Progenitor cell of endocrine pancreas (in vitro differentiated cells): ENCODE results near the gene MAGEC2. TPM values are rescaled to one million over a fixed set of nuclear protein-coding genes. Genes with fewer than 3 reads are reported as not detected.

ENCODE experiments used
- DNase-seq: peaks from one replicate; pipeline ENCODE4 v3.0.0; 2021; ENCODE audit warnings: low spot score; ENCODE audit not compliant: unreplicated experiment
- H3K27ac Mint-ChIP-seq: 2 replicates; pipeline ENCODE4 v1.8.0; 2021; ENCODE audit warnings: mild to moderate bottlenecking, moderate library complexity, mixed read lengths
- H3K27me3 Mint-ChIP-seq: 2 replicates; pipeline ENCODE4 v1.8.0; 2021; ENCODE audit warnings: mixed read lengths
- H3K36me3 Mint-ChIP-seq: 2 replicates; pipeline ENCODE4 v1.8.0; 2022; ENCODE audit warnings: mixed read lengths; ENCODE audit not compliant: insufficient read depth
- H3K4me1 Mint-ChIP-seq: 2 replicates; pipeline ENCODE4 v1.8.0; 2021; ENCODE audit warnings: low read depth, mixed read lengths
- H3K4me3 Mint-ChIP-seq: 2 replicates; pipeline ENCODE4 v1.8.0; 2021; ENCODE audit warnings: low read depth, mild to moderate bottlenecking, moderate library complexity, mixed read lengths
- H3K9me3 Mint-ChIP-seq: 2 replicates; pipeline ENCODE4 v1.8.0; 2021; ENCODE audit warnings: low read depth, mixed read lengths
- CTCF ChIP-seq: fragments of 200-600 bp; sonication (generic); IDR thresholded peaks from one replicate; pipeline ENCODE4 v1.5.0; 2021; ENCODE audit warnings: antibody characterized with exemption, mild to moderate bottlenecking; ENCODE audit not compliant: unreplicated experiment
- total RNA-seq: library from RNA; stranded (reverse); gene quantifications from 2 replicates; pipeline ENCODE4 v1.2.1, GENCODE V29; 2021

The MAGEC2 gene
- total RNA-seq, 1 donor from 2014 or later: not detected

GRCh38 chrX:142186103-142186502 lies 19.0 kb downstream of the MAGEC2 start:
- Mint-ChIP-seq H3K27me3 (no peaks in the 10 kb centered on the region), H3K9me3 (peaks cover 27% of the 10 kb centered on the region), H3K4me1 (no peaks in the 10 kb centered on the region), H3K27ac (no peak overlapping the region), H3K36me3 (no peaks in the 10 kb centered on the region), H3K4me3 (no peak overlapping the region)
- TF ChIP-seq CTCF: no peak
- DNase-seq: no peak

GRCh38 chrX:142184756-142185602 lies 20.1 kb downstream of the MAGEC2 start:
- DNase-seq: no peak
- H3K4me3 Mint-ChIP-seq: no peak overlapping the region
- no peak overlapping the region for H3K27ac Mint-ChIP-seq

GRCh38 chrX:142156567-142156966 lies 48.5 kb downstream of the MAGEC2 start:
- H3K36me3 Mint-ChIP-seq: peaks cover 3% of the 10 kb centered on the region
- H3K4me3 Mint-ChIP-seq: no peak overlapping the region
- DNase-seq: no peak
- H3K27ac Mint-ChIP-seq: no peak overlapping the region
- H3K27me3 Mint-ChIP-seq: no peaks in the 10 kb centered on the region
- H3K4me1 Mint-ChIP-seq: peaks cover 2% of the 10 kb centered on the region
- H3K9me3 Mint-ChIP-seq: peaks cover 53% of the 10 kb centered on the region
- TF ChIP-seq CTCF: no peak

More at GRCh38 chrX:142184756-142185602, 20.1 kb downstream of the MAGEC2 start:
- no peaks in the 10 kb centered on the region for H3K4me1 Mint-ChIP-seq
- no peak for TF ChIP-seq CTCF
- H3K36me3 Mint-ChIP-seq: peaks cover 1% of the 10 kb centered on the region
- peaks cover 33% of the 10 kb centered on the region for H3K9me3 Mint-ChIP-seq
- no peaks in the 10 kb centered on the region for H3K27me3 Mint-ChIP-seq
